Karpas-422 (cell line): Measurements from ENCODE around the gene GJD3. TPM values are rescaled to one million over a fixed set of nuclear protein-coding genes. Genes with fewer than 3 reads are reported as not detected.

ENCODE experiments used
- DNase-seq: peaks from one replicate; pipeline ENCODE4 v3.0.0-alpha.2; 2015
- H2AFZ ChIP-seq: fragments of 200-600 bp; sonication (generic); 2 replicates; pipeline ENCODE4 v1.6.1; 2014; ENCODE audit warnings: antibody characterized with exemption, low read length, mixed read lengths
- H3K27ac ChIP-seq: fragments of 200-600 bp; sonication (generic); 2 replicates; pipeline ENCODE4 v1.5.1; 2014; ENCODE audit warnings: mild to moderate bottlenecking, low read length, moderate library complexity
- H3K27me3 ChIP-seq: fragments of 200-600 bp; sonication (generic); 2 replicates; pipeline ENCODE4 v1.6.1; 2014; ENCODE audit warnings: low read length, mixed read lengths
- H3K36me3 ChIP-seq: fragments of 200-600 bp; sonication (generic); 2 replicates; pipeline ENCODE4 v1.6.1; 2014; ENCODE audit warnings: low read length, mixed read lengths; ENCODE audit not compliant: insufficient read depth
- H3K4me1 ChIP-seq: fragments of 200-600 bp; sonication (generic); 2 replicates; pipeline ENCODE4 v1.6.1; 2014; ENCODE audit warnings: mild to moderate bottlenecking, low read length, mixed read lengths
- H3K4me2 ChIP-seq: fragments of 200-600 bp; sonication (generic); 2 replicates; pipeline ENCODE4 v1.6.1; 2014; ENCODE audit warnings: low read length, low read depth, mild to moderate bottlenecking; ENCODE audit not compliant: poor library complexity, severe bottlenecking
- H3K4me3 ChIP-seq: fragments of 200-600 bp; sonication (generic); 2 replicates; pipeline ENCODE4 v1.5.1; 2014; ENCODE audit warnings: mild to moderate bottlenecking, antibody characterized with exemption, low read length, mixed read lengths
- H3K79me2 ChIP-seq: fragments of 200-600 bp; sonication (generic); 2 replicates; pipeline ENCODE4 v1.6.1; 2014; ENCODE audit warnings: mild to moderate bottlenecking, low read length, mixed read lengths
- H3K9ac ChIP-seq: fragments of 200-600 bp; sonication (generic); 2 replicates; pipeline ENCODE4 v1.6.0; 2014; ENCODE audit warnings: low read length
- H3K9me2 ChIP-seq: fragments of 200-600 bp; sonication (generic), shearing (Covaris generic); replicated peaks from 2 replicates; pipeline ENCODE4 v1.6.0; 2014; ENCODE audit warnings: mild to moderate bottlenecking, low read length, moderate library complexity; ENCODE audit not compliant: insufficient read depth
- H3K9me3 ChIP-seq: fragments of 300-700, 200-600 bp; sonication (generic); 2 replicates; pipeline ENCODE4 v1.6.1; 2014; ENCODE audit warnings: low read length, mixed read lengths
- H4K20me1 ChIP-seq: fragments of 200-600 bp; sonication (generic); 2 replicates; pipeline ENCODE4 v1.6.1; 2014; ENCODE audit warnings: mild to moderate bottlenecking, antibody characterized with exemption, low read length, low read depth; ENCODE audit not compliant: insufficient read depth
- small RNA-seq: library from RNA; depleted of rRNA; stranded (forward); fragments of <200 nt; gene quantifications from one replicate; pipeline ENCODE3, GENCODE V24; 2014
- total RNA-seq: library from RNA; depleted of rRNA; stranded (reverse); fragments of >200 nt; shearing (Covaris generic); gene quantifications from 2 replicates; pipeline ENCODE4 v1.2.3, GENCODE V29; 2014; ENCODE audit warnings: low replicate concordance; rRNA removed

GJD3 gene
- total RNA-seq, 1 experiment from 2014 or later: not detected

- Histone ChIP-seq H3K9me3 (no peaks in the 10 kb centered on the region), H3K4me3 (no peak overlapping the region), H3K36me3 (no peaks in the 10 kb centered on the region), H4K20me1 (peaks cover under 1% of the 10 kb centered on the region; the same call in 1 of the 2 replicates), H2AFZ (no peak overlapping the region), H3K9me2 (no peaks in the 10 kb centered on the region), H3K79me2 (peaks cover 4% of the 10 kb centered on the region), H3K4me2 (peak overlapping the region; percentile 20), H3K27me3 (no peaks in the 10 kb centered on the region), H3K27ac (peak overlapping the region; percentile 49; the same call in 1 of the 2 replicates), H3K4me1 (peaks cover 82% of the 10 kb centered on the region), H3K9ac (0 out of 2 replicates have a peak overlapping the region, but pooled peaks have one; percentile 31)
- DNase-seq: no peak
These were observed 50.6 kb downstream of the GJD3 start for GRCh38 chr17:40313668-40314583.

Small RNA genes within 50 kb of the gene (small RNA-seq; reads per million reads assigned to genes)
- gene RF00019 (not detected), gene RNA5SP441 (not detected)

Other genes with a start within 250 kb of the GJD3 start
- 48.6 and 53.2 TPM in 2 replicates for gene MSL1, start 242.8 kb downstream of the GJD3 start, total RNA-seq
- 37.4 and 74.5 TPM in 2 replicates for gene CASC3, start 224.2 kb downstream of the GJD3 start, total RNA-seq
- gene RAPGEFL1, start 187.3 kb downstream of the GJD3 start, total RNA-seq: 5.6 and 8.9 TPM in 2 replicates
- 6.0 and 19.0 TPM in 2 replicates for gene WIPF2, start 145.4 kb downstream of the GJD3 start, total RNA-seq
- gene CDC6, start 76.9 kb downstream of the GJD3 start, total RNA-seq: 14.6 and 16.4 TPM in 2 replicates
- gene RARA, start 55.6 kb downstream of the GJD3 start, total RNA-seq: 21.8 and 22.3 TPM in 2 replicates
- gene TOP2A, start 53.2 kb upstream of the GJD3 start, total RNA-seq: 101 and 199 TPM in 2 replicates
- not detected in 2 replicates for gene IGFBP4, start 78.7 kb upstream of the GJD3 start, total RNA-seq
- not detected in 2 replicates for gene TNS4, start 136.9 kb upstream of the GJD3 start, total RNA-seq
- not detected in 2 replicates for gene CCR7, start 200.7 kb upstream of the GJD3 start, total RNA-seq